ENCODE measurements around the gene DIS3L2. TPM values are rescaled to one million over a fixed set of nuclear protein-coding genes. Genes with fewer than 3 reads are reported as not detected.
"Not testable (repeated sequence)": the region's sequence is repeated elsewhere in the genome, so short reads cannot be mapped to it uniquely, and the experiment has no call there.

Gene DIS3L2
- total RNA-seq, 1 donor from 2014 or later, result 17.0 TPM

GRCh38 chr2:232111551-232111950 is 150.0 kb downstream of the DIS3L2 start:
- Histone ChIP-seq H3K4me1 (no peaks in the 10 kb centered on the region), H3K27me3 (ENCODE audit: low read depth) (no peaks in the 10 kb centered on the region), H3K9me3 (replicated peaks) (no peaks in the 10 kb centered on the region), H3K4me3 (no peak overlapping the region), H3K27ac (replicated peaks) (no peak overlapping the region), H3K36me3 (no peaks in the 10 kb centered on the region)
- no peak for TF ChIP-seq CTCF (IDR thresholded peaks at IDR 0.05; ENCODE audit: borderline replicate concordance)
- no peak for DNase-seq
- intact Hi-C loops (cut with micrococcal nuclease), result no loop called here

GRCh38 chr2:232113821-232114220 is 152.3 kb downstream of the DIS3L2 start:
- Histone ChIP-seq H3K36me3 (no peaks in the 10 kb centered on the region), H3K27me3 (ENCODE audit: low read depth) (no peaks in the 10 kb centered on the region), H3K4me3 (no peak overlapping the region), H3K27ac (replicated peaks) (no peak overlapping the region), H3K9me3 (replicated peaks) (no peaks in the 10 kb centered on the region), H3K4me1 (no peaks in the 10 kb centered on the region)
- TF ChIP-seq CTCF (IDR thresholded peaks at IDR 0.05; ENCODE audit: borderline replicate concordance), result no peak
- intact Hi-C loops (cut with micrococcal nuclease), result no loop called here
- no peak for DNase-seq

- intact Hi-C loops (cut with micrococcal nuclease); H3K9me3 ChIP-seq (replicated peaks); H3K4me1 ChIP-seq; H3K36me3 ChIP-seq; H3K27me3 ChIP-seq (ENCODE audit: low read depth); DNase-seq; H3K27ac ChIP-seq (replicated peaks); H3K4me3 ChIP-seq: not testable (repeated sequence)
These were observed 154.3 kb downstream of the DIS3L2 start for GRCh38 chr2:232115728-232116361.

GRCh38 chr2:232116852-232117251 is 155.3 kb downstream of the DIS3L2 start:
- no peak overlapping the region for H3K27ac ChIP-seq (replicated peaks)
- TF ChIP-seq CTCF (IDR thresholded peaks at IDR 0.05; ENCODE audit: borderline replicate concordance), result no peak
- DNase-seq, result no peak

GRCh38 chr2:232117413-232117812 is 155.9 kb downstream of the DIS3L2 start:
- peaks cover 11% of the 10 kb centered on the region for H3K4me1 ChIP-seq
- H3K27me3 ChIP-seq (ENCODE audit: low read depth), result no peaks in the 10 kb centered on the region
- H3K36me3 ChIP-seq, result no peaks in the 10 kb centered on the region
- H3K27ac ChIP-seq (replicated peaks), result no peak overlapping the region
- DNase-seq, result no peak
- H3K4me3 ChIP-seq, result no peak overlapping the region
- intact Hi-C loops (cut with micrococcal nuclease), result no loop called here
- H3K9me3 ChIP-seq (replicated peaks), result no peaks in the 10 kb centered on the region
- TF ChIP-seq CTCF (IDR thresholded peaks at IDR 0.05; ENCODE audit: borderline replicate concordance), result no peak

More at GRCh38 chr2:232116852-232117251, 155.3 kb downstream of the DIS3L2 start:
- no peaks in the 10 kb centered on the region for H3K9me3 ChIP-seq (replicated peaks)
- no peak overlapping the region for H3K4me3 ChIP-seq
- H3K27me3 ChIP-seq (ENCODE audit: low read depth), result no peaks in the 10 kb centered on the region
- intact Hi-C loops (cut with micrococcal nuclease), result no loop called here
- H3K4me1 ChIP-seq, result peaks cover 11% of the 10 kb centered on the region
- H3K36me3 ChIP-seq, result no peaks in the 10 kb centered on the region

GRCh38 chr2:232120911-232121310 is 159.4 kb downstream of the DIS3L2 start:
- H3K9me3 ChIP-seq (replicated peaks), result no peaks in the 10 kb centered on the region
- peaks cover 11% of the 10 kb centered on the region for H3K4me1 ChIP-seq
- intact Hi-C loops (cut with micrococcal nuclease), result no loop called here
- H3K27ac ChIP-seq (replicated peaks), result no peak overlapping the region
- H3K27me3 ChIP-seq (ENCODE audit: low read depth), result no peaks in the 10 kb centered on the region
- no peak for DNase-seq
- no peak overlapping the region for H3K4me3 ChIP-seq
- no peaks in the 10 kb centered on the region for H3K36me3 ChIP-seq
- no peak for TF ChIP-seq CTCF (IDR thresholded peaks at IDR 0.05; ENCODE audit: borderline replicate concordance)

All from left ventricle myocardium inferior (tissue), 1 donor.